ENCODE results near the gene DRD1.

Gene DRD1

GRCh38 chr5:175444060-175444904, at the start of gene DRD1:
DRD1 (minus strand) TSS chr5:175444182; CDS start chr5:175443099, 1,083 bp downstream.
- peak; percentile 11 for DNase-seq (ENCODE audit: low read depth)
- H3K4me3 ChIP-seq (ENCODE audit: low read depth, low read length) = no peak within 1 kb of the TSS
- peak; percentile 37 for TF ChIP-seq CTCF (conservative IDR thresholded peaks at IDR 0.05; ENCODE audit: low read depth, low read length)

- TF ChIP-seq CTCF (conservative IDR thresholded peaks at IDR 0.05; ENCODE audit: low read depth, low read length) = no peak
- H3K4me3 ChIP-seq (ENCODE audit: low read depth, low read length) = no peak overlapping the region
- no peak for DNase-seq (ENCODE audit: low read depth)
Measured at GRCh38 chr5:175493726-175494125, 49.7 kb upstream of the DRD1 start.

- DNase-seq (ENCODE audit: low read depth) = no peak
- no peak for TF ChIP-seq CTCF (conservative IDR thresholded peaks at IDR 0.05; ENCODE audit: low read depth, low read length)
- H3K4me3 ChIP-seq (ENCODE audit: low read depth, low read length) = no peak overlapping the region
Measured at GRCh38 chr5:175493260-175493659, 49.3 kb upstream of the DRD1 start.

- no peak overlapping the region for H3K4me3 ChIP-seq (ENCODE audit: low read depth, low read length)
- no peak for TF ChIP-seq CTCF (conservative IDR thresholded peaks at IDR 0.05; ENCODE audit: low read depth, low read length)
- DNase-seq (ENCODE audit: low read depth) = no peak
Measured at GRCh38 chr5:175491223-175491622, 47.2 kb upstream of the DRD1 start.

- DNase-seq (ENCODE audit: low read depth) = no peak
- H3K4me3 ChIP-seq (ENCODE audit: low read depth, low read length) = no peak overlapping the region
- no peak for TF ChIP-seq CTCF (conservative IDR thresholded peaks at IDR 0.05; ENCODE audit: low read depth, low read length)
Measured at GRCh38 chr5:175489693-175490443, 45.9 kb upstream of the DRD1 start.

GRCh38 chr5:175487514-175488222, 43.7 kb upstream of the DRD1 start:
- no peak overlapping the region for H3K4me3 ChIP-seq (ENCODE audit: low read depth, low read length)
- no peak for TF ChIP-seq CTCF (conservative IDR thresholded peaks at IDR 0.05; ENCODE audit: low read depth, low read length)
- DNase-seq (ENCODE audit: low read depth) = no peak

Data from choroid plexus epithelial cell (primary cell).